Activated B cell treated with CpG ODN at 0.5 μM for 24 hours (primary cell): ENCODE measurements around the gene TESK1. TPM values are rescaled to one million over a fixed set of nuclear protein-coding genes. Genes with fewer than 3 reads are reported as not detected.
"Not testable (repeated sequence)": the region's sequence is repeated elsewhere in the genome, so short reads cannot be mapped to it uniquely, and the experiment has no call there.

Experiments used
- ATAC-seq: fragments of 200-7000 bp; cut with Tn5 transposase; one replicate; pipeline ENCODE4 v1.10.0; 2021; ENCODE audit warnings: low read depth, mild to moderate bottlenecking, moderate library complexity
- CTCF ChIA-PET: fragments of 350-600 bp; sonication (Branson Sonifier 250); formaldehyde crosslinking; loops from one replicate; lab custom pipeline; 2021; ENCODE audit warnings: antibody characterized with exemption; lab: Charles Lee
- POLR2A ChIA-PET: fragments of 350-600 bp; sonication (Branson Sonifier 250); formaldehyde crosslinking; loops from one replicate; lab custom pipeline; 2021; ENCODE audit warnings: antibody characterized with exemption; lab: Charles Lee
- DNase-seq: peaks from one replicate; pipeline ENCODE4 v3.0.0; 2022
- H3K27ac Mint-ChIP-seq: one replicate; pipeline ENCODE4 v1.8.0; 2020; ENCODE audit warnings: mixed read lengths
- H3K27me3 Mint-ChIP-seq: one replicate; pipeline ENCODE4 v1.8.0; 2021; ENCODE audit warnings: mixed read lengths
- H3K36me3 Mint-ChIP-seq: one replicate; pipeline ENCODE4 v1.8.0; 2021; ENCODE audit warnings: low read depth, mixed read lengths
- H3K4me1 Mint-ChIP-seq: one replicate; pipeline ENCODE4 v1.8.0; 2021; ENCODE audit warnings: mixed read lengths
- H3K4me3 Mint-ChIP-seq: one replicate; pipeline ENCODE4 v1.8.0; 2020; ENCODE audit warnings: mild to moderate bottlenecking, mixed read lengths
- H3K9me3 Mint-ChIP-seq: one replicate; pipeline ENCODE4 v1.8.0; 2020; ENCODE audit warnings: mixed read lengths
- intact Hi-C: fragments of 100-400 bp; cut with micrococcal nuclease; formaldehyde crosslinking; loops from one replicate; pipeline ENCODE4 v1.15.1; 2024
- total RNA-seq: library from RNA; stranded (reverse); gene quantifications from 2 replicates; pipeline ENCODE4 v1.2.3, GENCODE V29; 2022
- TF ChIP-seq, protein P1 (sequence below): fragments of 200-600 bp; IDR thresholded peaks from one replicate; pipeline ENCODE4 v1.8.0; 2022; ENCODE audit warnings: antibody characterized with exemption, mild to moderate bottlenecking

TESK1 gene
- total RNA-seq, 1 donor from 2014 or later: 51.9 TPM

DNA sequence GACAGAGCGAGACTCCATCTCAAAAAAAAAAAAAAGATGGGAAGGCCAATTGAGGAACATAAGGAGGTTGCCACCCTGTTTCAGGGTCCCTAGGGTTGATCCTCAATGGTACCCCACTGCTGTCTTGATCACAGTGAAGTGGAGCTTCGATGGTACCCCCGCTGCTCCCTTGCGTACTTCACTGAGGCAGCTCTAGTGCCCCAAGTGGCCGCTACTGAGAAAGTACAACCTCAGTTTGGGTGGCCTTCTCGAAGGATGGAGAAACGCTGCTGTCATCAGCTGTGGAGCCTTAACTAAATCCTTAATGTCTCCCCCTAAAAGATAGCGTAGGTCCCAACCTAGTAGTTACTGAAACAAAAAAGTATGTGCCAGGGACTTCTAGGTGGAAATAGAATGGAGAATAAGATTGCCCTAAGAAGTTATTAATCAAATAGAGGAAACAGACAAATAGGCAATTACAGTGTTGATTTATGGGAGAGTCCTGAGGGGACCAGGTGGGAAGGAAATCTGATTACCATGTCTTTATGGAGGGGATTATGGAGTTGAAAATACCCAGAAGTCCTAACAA is 6.3 kb downstream of the TESK1 start:
- no peaks in the 10 kb centered on the region for H3K9me3 Mint-ChIP-seq
- peaks cover 86% of the 10 kb centered on the region for H3K36me3 Mint-ChIP-seq
- TF ChIP-seq, protein P1, sequence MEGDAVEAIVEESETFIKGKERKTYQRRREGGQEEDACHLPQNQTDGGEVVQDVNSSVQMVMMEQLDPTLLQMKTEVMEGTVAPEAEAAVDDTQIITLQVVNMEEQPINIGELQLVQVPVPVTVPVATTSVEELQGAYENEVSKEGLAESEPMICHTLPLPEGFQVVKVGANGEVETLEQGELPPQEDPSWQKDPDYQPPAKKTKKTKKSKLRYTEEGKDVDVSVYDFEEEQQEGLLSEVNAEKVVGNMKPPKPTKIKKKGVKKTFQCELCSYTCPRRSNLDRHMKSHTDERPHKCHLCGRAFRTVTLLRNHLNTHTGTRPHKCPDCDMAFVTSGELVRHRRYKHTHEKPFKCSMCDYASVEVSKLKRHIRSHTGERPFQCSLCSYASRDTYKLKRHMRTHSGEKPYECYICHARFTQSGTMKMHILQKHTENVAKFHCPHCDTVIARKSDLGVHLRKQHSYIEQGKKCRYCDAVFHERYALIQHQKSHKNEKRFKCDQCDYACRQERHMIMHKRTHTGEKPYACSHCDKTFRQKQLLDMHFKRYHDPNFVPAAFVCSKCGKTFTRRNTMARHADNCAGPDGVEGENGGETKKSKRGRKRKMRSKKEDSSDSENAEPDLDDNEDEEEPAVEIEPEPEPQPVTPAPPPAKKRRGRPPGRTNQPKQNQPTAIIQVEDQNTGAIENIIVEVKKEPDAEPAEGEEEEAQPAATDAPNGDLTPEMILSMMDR: no peak
- H3K4me1 Mint-ChIP-seq: peaks cover 66% of the 10 kb centered on the region
- intact Hi-C loops: no loop called here
- ChIA-PET CTCF (interaction anchor here (0.8 to 13.1 kb wide), 14 partner anchors 9 to 532 kb away, joined by 3 to 162 read pairs (median 5); partner anchors contain the start of genes ARHGEF39, CCDC107, CREB3 and FANCG), POLR2A (interaction anchor here (0.7 to 15.6 kb wide), 6 partner anchors 7 to 121 kb away, joined by 3 to 549 read pairs (median 4); partner anchors contain the start of genes CCDC107, CD72, CREB3 and RMRP)
- peak; percentile 94 for ATAC-seq
- DNase-seq: no peak
- H3K4me3 Mint-ChIP-seq: no peak overlapping the region
- H3K27me3 Mint-ChIP-seq: no peaks in the 10 kb centered on the region
- peak overlapping the region; percentile 54 for H3K27ac Mint-ChIP-seq

- intact Hi-C loops, H3K4me3 Mint-ChIP-seq, H3K9me3 Mint-ChIP-seq, H3K27me3 Mint-ChIP-seq, DNase-seq, ATAC-seq: not testable (repeated sequence)
- Mint-ChIP-seq H3K36me3 (peaks cover 88% of the 10 kb centered on the region), H3K27ac (peak overlapping the region; percentile 36), H3K4me1 (peaks cover 67% of the 10 kb centered on the region)
- ChIA-PET CTCF (interaction anchor here (0.6 to 13.1 kb wide), 13 partner anchors 8 to 200 kb away, joined by 3 to 162 read pairs (median 8); partner anchors contain the start of genes ARHGEF39, CCDC107, CREB3 and RGP1), POLR2A (interaction anchor here (1.0 to 15.6 kb wide), 3 partner anchors 39 to 120 kb away, joined by 4 to 549 read pairs (median 6); partner anchors contain the start of genes CCDC107, CREB3, RMRP and SIT1)
Measured at GRCh38 chr9:35612066-35612465, 7.0 kb downstream of the TESK1 start.

GRCh38 chr9:35612843-35613242 is 7.8 kb downstream of the TESK1 start:
- TF ChIP-seq, protein P1: no peak
- H3K27ac Mint-ChIP-seq: peak overlapping the region; percentile 97
- H3K9me3 Mint-ChIP-seq: no peaks in the 10 kb centered on the region
- peaks cover 88% of the 10 kb centered on the region for H3K36me3 Mint-ChIP-seq
- CTCF ChIA-PET: interaction anchor here (0.6 to 13.1 kb wide), 9 partner anchors 9 to 150 kb away, joined by 3 to 162 read pairs (median 8); partner anchors contain the start of genes ARHGEF39, CCDC107, CREB3 and RMRP
- H3K4me3 Mint-ChIP-seq: no peak overlapping the region
- H3K4me1 Mint-ChIP-seq: peaks cover 73% of the 10 kb centered on the region
- ATAC-seq: no peak
- DNase-seq: no peak
- intact Hi-C loops: no loop called here
- H3K27me3 Mint-ChIP-seq: no peaks in the 10 kb centered on the region
- POLR2A ChIA-PET: interaction anchor here (0.7 to 15.6 kb wide), 5 partner anchors 8 to 119 kb away, joined by 3 to 549 read pairs (median 5); partner anchors contain the start of genes CCDC107, CREB3, RMRP and SIT1

DNA sequence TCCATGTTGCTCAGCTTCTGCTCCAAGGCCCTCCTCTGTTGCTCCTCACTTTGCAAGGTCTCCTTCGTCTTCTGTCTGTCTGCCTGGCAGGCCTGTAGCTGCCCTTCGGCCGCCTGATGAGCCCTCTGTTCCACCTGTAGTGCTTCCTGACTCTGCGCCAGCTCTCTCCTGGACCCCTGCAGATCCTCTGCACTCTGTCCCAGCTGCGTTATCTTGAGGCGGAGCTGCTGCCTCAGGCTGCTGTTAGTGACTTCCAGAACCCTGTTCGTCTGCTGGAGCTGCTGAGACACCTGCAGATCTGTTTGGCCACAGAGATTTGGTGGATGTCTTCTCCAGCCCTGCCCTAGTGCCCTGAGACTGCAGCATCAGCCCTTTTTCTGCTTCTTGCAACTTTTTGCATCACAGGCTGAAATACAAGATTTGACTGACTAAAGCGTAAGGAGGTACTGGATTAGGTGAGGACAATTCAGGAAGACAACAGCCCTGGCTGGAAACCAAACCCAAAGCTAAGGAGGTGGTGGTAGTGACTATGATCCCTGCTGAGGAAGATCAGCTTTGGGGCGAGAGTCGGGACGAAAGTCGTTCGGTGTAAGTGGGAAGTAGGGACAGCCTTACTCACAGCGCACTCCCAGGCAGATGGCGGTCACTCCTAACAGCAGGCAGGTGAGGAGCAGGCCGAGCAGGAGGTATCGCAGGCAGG is 11.1 kb downstream of the TESK1 start:
- peaks cover 98% of the 10 kb centered on the region for H3K4me1 Mint-ChIP-seq
- H3K4me3 Mint-ChIP-seq: peak overlapping the region; percentile 87
- no peaks in the 10 kb centered on the region for H3K27me3 Mint-ChIP-seq
- H3K36me3 Mint-ChIP-seq: peaks cover 65% of the 10 kb centered on the region
- TF ChIP-seq, protein P1: no peak
- H3K9me3 Mint-ChIP-seq: no peaks in the 10 kb centered on the region
- DNase-seq (no peak), ATAC-seq (no peak)
- CTCF ChIA-PET: interaction anchor here (1.2 to 13.1 kb wide), 9 partner anchors 10 to 115 kb away, joined by 3 to 162 read pairs (median 9); partner anchors contain the start of genes ARHGEF39, CCDC107, CREB3 and RMRP
- peak overlapping the region; percentile 97 for H3K27ac Mint-ChIP-seq
- POLR2A ChIA-PET: interaction anchor here (0.6 to 15.6 kb wide), 13 partner anchors 7 to 134 kb away, joined by 3 to 549 read pairs (median 24); partner anchors contain the start of genes ARHGEF39, CCDC107, CREB3 and GBA2
- intact Hi-C loops: no loop called here

- CTCF ChIA-PET: interaction anchor here (0.7 to 13.1 kb wide), 11 partner anchors 11 to 209 kb away, joined by 3 to 162 read pairs (median 8); partner anchors contain the start of genes ARHGEF39, CCDC107, CREB3 and RMRP
- intact Hi-C loops: no loop called here
Measured at GRCh38 chr9:35616681-35617459, 11.8 kb downstream of the TESK1 start.

More at GRCh38 chr9:35616681-35617459, 11.8 kb downstream of the TESK1 start:
- peak overlapping the region; percentile 97 for H3K27ac Mint-ChIP-seq
- POLR2A ChIA-PET: interaction anchor here (0.6 to 15.6 kb wide), 11 partner anchors 7 to 212 kb away, joined by 3 to 549 read pairs (median 27); partner anchors contain the start of genes ARHGEF39, CCDC107, CREB3 and FAM221B
- DNase-seq: peak; percentile 64
- peaks cover 98% of the 10 kb centered on the region for H3K4me1 Mint-ChIP-seq
- H3K27me3 Mint-ChIP-seq: no peaks in the 10 kb centered on the region
- ATAC-seq: peak; percentile 8
- peaks cover 57% of the 10 kb centered on the region for H3K36me3 Mint-ChIP-seq
- H3K9me3 Mint-ChIP-seq: no peaks in the 10 kb centered on the region
- TF ChIP-seq, protein P1: no peak
- peak overlapping the region; percentile 87 for H3K4me3 Mint-ChIP-seq
